Measurements from ENCODE around the gene SLC24A1.

The SLC24A1 gene

GRCh38 chr15:65655026-65655425 lies 33.3 kb downstream of the SLC24A1 start:
- Mint-ChIP-seq H3K27me3 (no peaks in the 10 kb centered on the region), H3K36me3 (peaks cover 66% of the 10 kb centered on the region), H3K27ac (peak overlapping the region; percentile 5), H3K4me1 (peaks cover 25% of the 10 kb centered on the region), H3K9me3 (no peaks in the 10 kb centered on the region), H3K4me3 (no peak overlapping the region)
- no peak for ATAC-seq

GRCh38 chr15:65655457-65655856 lies 33.7 kb downstream of the SLC24A1 start:
- Mint-ChIP-seq H3K36me3 (peaks cover 66% of the 10 kb centered on the region), H3K9me3 (no peaks in the 10 kb centered on the region), H3K4me3 (no peak overlapping the region), H3K27me3 (no peaks in the 10 kb centered on the region), H3K4me1 (peaks cover 24% of the 10 kb centered on the region), H3K27ac (no peak overlapping the region)
- ATAC-seq = no peak

- H3K36me3 Mint-ChIP-seq = peaks cover 51% of the 10 kb centered on the region
- ATAC-seq = peak; percentile 53
- peaks cover 19% of the 10 kb centered on the region for H3K4me1 Mint-ChIP-seq
- peak overlapping the region; percentile 74 for H3K27ac Mint-ChIP-seq
- no peaks in the 10 kb centered on the region for H3K9me3 Mint-ChIP-seq
- no peak overlapping the region for H3K4me3 Mint-ChIP-seq
- no peaks in the 10 kb centered on the region for H3K27me3 Mint-ChIP-seq
These were observed 37.8 kb downstream of the SLC24A1 start for GRCh38 chr15:65659502-65660052.

GRCh38 chr15:65660927-65661326 lies 39.2 kb downstream of the SLC24A1 start:
- peaks cover 44% of the 10 kb centered on the region for H3K36me3 Mint-ChIP-seq
- H3K9me3 Mint-ChIP-seq = no peaks in the 10 kb centered on the region
- no peak overlapping the region for H3K27ac Mint-ChIP-seq
- ATAC-seq = no peak
- no peaks in the 10 kb centered on the region for H3K27me3 Mint-ChIP-seq
- H3K4me3 Mint-ChIP-seq = no peak overlapping the region
- peaks cover 25% of the 10 kb centered on the region for H3K4me1 Mint-ChIP-seq

DNA sequence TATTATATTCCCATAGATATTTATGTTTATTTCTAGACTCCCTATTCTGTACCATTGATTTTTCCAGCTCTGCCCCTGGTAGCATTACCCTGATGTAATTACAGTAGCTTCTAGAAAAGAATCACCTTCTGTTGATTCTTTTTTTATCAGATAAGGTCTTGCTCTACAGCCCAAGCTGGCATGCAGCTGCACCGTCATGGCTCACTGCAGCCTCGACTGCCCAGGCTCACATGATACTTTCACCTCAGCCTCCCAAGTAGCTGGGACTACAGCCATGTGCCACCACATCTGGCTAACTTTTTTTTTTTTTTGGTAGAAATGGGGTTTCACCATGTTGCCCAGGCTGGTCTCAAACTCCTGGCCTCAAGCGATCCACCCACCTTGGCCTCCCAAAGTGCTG lies 41.8 kb downstream of the SLC24A1 start:
- Mint-ChIP-seq H3K4me3 (no peak overlapping the region), H3K4me1 (peaks cover 25% of the 10 kb centered on the region), H3K36me3 (peaks cover 54% of the 10 kb centered on the region), H3K27me3 (no peaks in the 10 kb centered on the region), H3K27ac (peak overlapping the region; percentile 75), H3K9me3 (no peaks in the 10 kb centered on the region)
- peak; percentile 88 for ATAC-seq

DNA sequence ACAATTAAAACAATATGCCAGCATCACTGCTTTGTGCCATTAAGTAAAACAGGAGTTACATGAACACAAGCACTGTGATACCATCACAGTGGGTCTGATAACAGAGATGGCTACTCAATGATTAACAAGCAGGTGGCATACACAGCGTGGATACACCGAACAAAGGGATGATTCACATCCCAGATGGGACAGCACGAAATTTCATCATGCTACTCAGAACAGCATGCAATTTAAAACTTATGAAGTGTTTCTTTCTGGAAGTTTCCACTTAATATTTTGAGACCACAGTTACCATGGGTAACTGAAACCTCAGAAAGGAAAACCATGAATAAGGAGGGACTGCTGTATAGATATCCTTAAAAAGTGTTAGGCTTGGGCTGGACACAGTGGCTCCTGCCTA lies 44.5 kb downstream of the SLC24A1 start:
- no peak for ATAC-seq

DNA sequence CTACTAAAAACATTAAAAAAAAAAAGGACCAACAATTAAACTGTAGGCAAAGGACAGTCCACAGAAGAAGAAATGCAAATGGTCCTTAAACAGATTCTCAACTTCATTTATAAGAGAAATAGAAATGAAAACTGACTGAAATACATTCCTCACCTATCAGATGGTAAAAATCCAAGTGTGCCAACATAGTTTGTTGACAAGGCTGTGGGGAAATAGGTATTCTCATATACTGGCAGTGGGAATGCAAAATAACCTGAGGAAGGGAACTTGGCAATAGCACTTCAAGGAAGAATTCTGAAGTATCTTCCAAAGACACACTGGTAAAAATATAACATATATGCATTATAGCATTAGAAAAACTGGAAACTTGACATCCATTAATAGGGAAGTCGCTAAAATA lies 53.8 kb downstream of the SLC24A1 start:
- no peak overlapping the region for H3K4me3 Mint-ChIP-seq
- ATAC-seq = no peak
- H3K27me3 Mint-ChIP-seq = no peaks in the 10 kb centered on the region
- H3K9me3 Mint-ChIP-seq = no peaks in the 10 kb centered on the region
- no peak overlapping the region for H3K27ac Mint-ChIP-seq
- no peaks in the 10 kb centered on the region for H3K4me1 Mint-ChIP-seq
- H3K36me3 Mint-ChIP-seq = peaks cover 29% of the 10 kb centered on the region

More for the DNA sequence above, 44.5 kb downstream of the SLC24A1 start:
- H3K9me3 Mint-ChIP-seq = no peaks in the 10 kb centered on the region
- peaks cover 49% of the 10 kb centered on the region for H3K36me3 Mint-ChIP-seq
- no peaks in the 10 kb centered on the region for H3K27me3 Mint-ChIP-seq
- H3K4me3 Mint-ChIP-seq = no peak overlapping the region
- no peak overlapping the region for H3K27ac Mint-ChIP-seq
- H3K4me1 Mint-ChIP-seq = peaks cover 19% of the 10 kb centered on the region

DNA sequence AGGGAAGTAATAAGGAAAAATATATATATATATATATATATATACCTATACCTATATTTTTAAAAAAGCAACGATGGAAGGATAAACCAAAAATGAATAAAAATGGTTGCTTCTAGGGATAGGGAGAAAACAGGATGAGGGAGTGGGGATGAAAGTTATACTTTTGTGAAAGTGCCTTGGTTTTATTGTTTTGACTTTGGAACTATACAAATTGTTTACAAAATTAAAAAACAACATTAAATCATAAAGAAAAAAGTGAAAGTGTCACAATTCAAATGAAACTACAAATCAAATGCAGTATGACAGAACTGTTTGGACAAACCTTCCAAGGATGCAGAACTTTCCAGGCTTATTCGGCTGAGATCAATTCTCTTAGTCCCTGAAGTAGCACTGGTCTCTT lies 54.4 kb downstream of the SLC24A1 start:
- Mint-ChIP-seq H3K27ac (no peak overlapping the region), H3K9me3 (no peaks in the 10 kb centered on the region), H3K27me3 (no peaks in the 10 kb centered on the region), H3K36me3 (peaks cover 34% of the 10 kb centered on the region), H3K4me3 (no peak overlapping the region), H3K4me1 (no peaks in the 10 kb centered on the region)
- ATAC-seq = no peak

DNA sequence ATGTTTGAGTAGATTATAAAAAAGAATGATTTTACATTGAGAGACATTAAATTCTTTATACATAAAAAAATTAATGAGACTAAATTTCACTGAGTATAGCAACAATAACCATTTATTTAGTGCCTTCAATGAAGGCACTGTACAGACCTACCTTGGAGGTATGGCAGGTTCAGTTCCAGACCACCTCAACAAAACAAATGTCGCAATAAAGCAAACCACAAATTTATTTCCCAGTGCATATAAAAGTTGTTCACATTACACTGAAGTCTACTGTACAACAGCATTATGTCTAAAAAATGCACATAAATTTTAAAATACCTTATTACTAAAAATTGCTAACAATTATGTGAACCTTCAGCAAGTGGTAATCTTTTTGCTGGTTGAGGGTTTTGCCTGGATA lies 58.8 kb downstream of the SLC24A1 start:
- Mint-ChIP-seq H3K27ac (no peak overlapping the region), H3K4me3 (no peak overlapping the region), H3K27me3 (no peaks in the 10 kb centered on the region), H3K36me3 (peaks cover 19% of the 10 kb centered on the region), H3K4me1 (peaks cover 6% of the 10 kb centered on the region), H3K9me3 (no peaks in the 10 kb centered on the region)
- ATAC-seq = no peak

DNA sequence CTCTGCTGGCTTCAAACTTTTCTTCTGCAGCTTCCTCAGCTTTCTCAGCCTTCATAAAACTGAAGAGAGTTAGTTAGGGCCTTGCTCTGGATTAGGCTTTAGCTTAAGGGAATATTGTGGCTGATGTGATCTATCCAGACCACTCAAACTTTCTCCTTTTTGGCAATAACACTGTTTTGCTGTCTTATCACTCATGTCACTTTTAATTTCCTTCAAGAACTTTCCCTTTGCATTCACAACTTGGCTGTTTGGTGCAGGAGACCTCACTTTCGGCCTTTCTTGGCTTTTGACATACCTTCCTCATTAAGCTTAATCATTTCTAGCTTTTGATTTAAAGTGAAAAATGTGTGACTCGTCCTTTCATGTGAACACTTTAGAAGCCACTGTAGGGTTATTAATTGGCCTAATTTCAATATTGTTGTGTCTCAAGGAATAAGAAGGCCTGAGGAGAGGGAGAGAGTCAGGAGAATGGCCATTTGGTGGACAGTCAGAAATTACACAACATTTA lies 60.7 kb downstream of the SLC24A1 start:
- Mint-ChIP-seq H3K27me3 (no peaks in the 10 kb centered on the region), H3K4me3 (no peak overlapping the region), H3K36me3 (peaks cover 25% of the 10 kb centered on the region), H3K27ac (peak overlapping the region; percentile 19), H3K9me3 (no peaks in the 10 kb centered on the region), H3K4me1 (peaks cover 6% of the 10 kb centered on the region)
- ATAC-seq = no peak

GRCh38 chr15:65688462-65688861 lies 66.7 kb downstream of the SLC24A1 start:
- peaks cover 63% of the 10 kb centered on the region for H3K36me3 Mint-ChIP-seq
- no peak overlapping the region for H3K27ac Mint-ChIP-seq
- H3K9me3 Mint-ChIP-seq = no peaks in the 10 kb centered on the region
- no peak for ATAC-seq
- H3K27me3 Mint-ChIP-seq = no peaks in the 10 kb centered on the region
- no peak overlapping the region for H3K4me3 Mint-ChIP-seq
- peaks cover 8% of the 10 kb centered on the region for H3K4me1 Mint-ChIP-seq

DNA sequence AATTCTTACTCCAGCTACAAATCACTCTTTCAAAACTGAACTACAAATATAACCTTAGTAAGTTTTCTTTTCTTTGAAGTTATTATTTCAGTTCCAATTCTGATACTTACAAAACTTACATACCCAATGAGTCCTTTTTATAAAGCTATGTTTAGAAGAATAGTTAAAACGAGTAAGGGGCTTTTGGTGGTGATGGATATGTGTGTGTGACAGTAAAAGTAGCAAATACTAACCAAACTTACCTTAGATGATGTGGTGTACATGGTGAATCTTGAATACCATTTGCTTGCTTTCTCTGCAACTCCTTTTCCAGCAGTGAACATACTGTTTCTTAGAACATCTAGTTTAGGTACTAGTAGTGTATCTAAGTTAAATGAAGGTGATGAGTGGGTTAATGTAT lies 68.4 kb downstream of the SLC24A1 start:
- H3K36me3 Mint-ChIP-seq = peaks cover 65% of the 10 kb centered on the region
- no peak for ATAC-seq
- H3K9me3 Mint-ChIP-seq = no peaks in the 10 kb centered on the region
- H3K27ac Mint-ChIP-seq = no peak overlapping the region
- no peak overlapping the region for H3K4me3 Mint-ChIP-seq
- peaks cover 7% of the 10 kb centered on the region for H3K4me1 Mint-ChIP-seq
- H3K27me3 Mint-ChIP-seq = no peaks in the 10 kb centered on the region

DNA sequence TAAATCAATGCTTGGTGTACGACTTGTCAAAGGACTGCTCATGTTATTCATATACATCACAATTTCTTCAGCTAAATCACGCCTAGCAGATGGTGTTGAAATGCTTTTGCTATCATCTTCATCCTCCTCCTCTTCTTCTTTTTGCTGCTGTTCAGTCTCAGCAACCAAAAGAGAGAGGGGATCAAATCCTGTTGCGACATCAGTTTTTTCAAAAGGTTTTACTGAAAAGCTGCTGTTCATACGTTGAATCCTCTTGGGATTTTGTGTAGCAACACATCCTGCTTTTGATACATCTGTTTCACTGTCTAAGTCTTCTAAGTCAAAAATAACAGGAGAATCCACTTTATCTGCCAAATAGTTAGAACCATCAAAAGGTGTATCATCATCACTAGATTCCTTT lies 69.0 kb downstream of the SLC24A1 start:
- no peak overlapping the region for H3K27ac Mint-ChIP-seq
- H3K4me3 Mint-ChIP-seq = no peak overlapping the region
- peaks cover 66% of the 10 kb centered on the region for H3K36me3 Mint-ChIP-seq
- no peaks in the 10 kb centered on the region for H3K9me3 Mint-ChIP-seq
- H3K4me1 Mint-ChIP-seq = peaks cover 7% of the 10 kb centered on the region
- H3K27me3 Mint-ChIP-seq = no peaks in the 10 kb centered on the region
- no peak for ATAC-seq

GRCh38 chr15:65695081-65695480 lies 73.3 kb downstream of the SLC24A1 start:
- H3K4me3 Mint-ChIP-seq = no peak overlapping the region
- H3K27me3 Mint-ChIP-seq = no peaks in the 10 kb centered on the region
- H3K27ac Mint-ChIP-seq = no peak overlapping the region
- H3K36me3 Mint-ChIP-seq = peaks cover 44% of the 10 kb centered on the region
- H3K4me1 Mint-ChIP-seq = no peaks in the 10 kb centered on the region
- no peaks in the 10 kb centered on the region for H3K9me3 Mint-ChIP-seq
- no peak for ATAC-seq

All from stimulated activated memory B cell treated with anti-CD40 and anti-IgM and Interleukin-4, amounts not matched to agents 10 μg/mL and 1 μg/mL and 100 μg/mL, for 72 hours (primary cell).